GM21717 (cell line): Measurements from ENCODE around the gene SAFB.
"Not testable (repeated sequence)": the region's sequence is repeated elsewhere in the genome, so short reads cannot be mapped to it uniquely, and the experiment has no call there.

Source experiments
- ATAC-seq: cut with Tn5 transposase; IDR thresholded peaks from one replicate; pipeline ENCODE4 v1.9.1; 2021; ENCODE audit warnings: mild to moderate bottlenecking, moderate library complexity; ENCODE audit not compliant: unreplicated experiment

Gene SAFB

GRCh38 chr19:5682107-5682482 lies 59.2 kb downstream of the SAFB start:
- no peak for ATAC-seq

GRCh38 chr19:5683177-5683886 lies 60.4 kb downstream of the SAFB start:
- ATAC-seq, result no peak

- no peak for ATAC-seq
Observed at GRCh38 chr19:5684694-5685430, 62.0 kb downstream of the SAFB start.

- no peak for ATAC-seq
Observed at GRCh38 chr19:5686326-5686646, 63.4 kb downstream of the SAFB start.

- ATAC-seq, result peak; percentile 32
Observed at GRCh38 chr19:5686647-5687359, 63.9 kb downstream of the SAFB start.

GRCh38 chr19:5687360-5688198 lies 64.7 kb downstream of the SAFB start:
- ATAC-seq, result no peak

GRCh38 chr19:5688262-5688881 lies 65.5 kb downstream of the SAFB start:
- not testable (repeated sequence) for ATAC-seq

- ATAC-seq, result peak; percentile 31
Observed at GRCh38 chr19:5690125-5690954, 67.5 kb downstream of the SAFB start, which contains the start of gene RPL36. RPL36 (plus strand) TSS chr19:5690295; CDS start chr19:5690508, 213 bp downstream.

- no peak for ATAC-seq
Observed at GRCh38 chr19:5690955-5691821, 68.3 kb downstream of the SAFB start.

GRCh38 chr19:5691822-5692722 lies 69.2 kb downstream of the SAFB start:
- no peak for ATAC-seq

GRCh38 chr19:5692723-5693194 lies 69.9 kb downstream of the SAFB start:
- no peak for ATAC-seq

GRCh38 chr19:5693195-5694166 lies 70.6 kb downstream of the SAFB start:
- no peak for ATAC-seq

- ATAC-seq, result no peak
Observed at GRCh38 chr19:5694167-5694955, 71.5 kb downstream of the SAFB start.

GRCh38 chr19:5694956-5695648 lies 72.2 kb downstream of the SAFB start:
- ATAC-seq, result no peak

- ATAC-seq, result no peak
Observed at GRCh38 chr19:5695649-5696195, 72.8 kb downstream of the SAFB start.
